HepG2 (cell line): ENCODE measurements around the gene GLRX5. TPM values are rescaled to one million over a fixed set of nuclear protein-coding genes. Genes with fewer than 3 reads are reported as not detected.

ENCODE experiments used
- ASH2L ChIP-seq: fragments of 300-600, 200-600 bp; sonication (generic); IDR thresholded peaks from 2 replicates; pipeline ENCODE4 v1.7.0; 2017; ENCODE audit warnings: low read depth, mild to moderate bottlenecking, moderate library complexity, mixed read lengths, low read length; ENCODE audit not compliant: insufficient read length
- FOSL1 ChIP-seq: sonication (generic); formaldehyde crosslinking; IDR thresholded peaks from 2 replicates; pipeline ENCODE4 v1.9.0; 2021; ENCODE audit warnings: missing genetic modification reagents, borderline replicate concordance
- FUBP1 ChIP-seq: sonication (generic); formaldehyde crosslinking; IDR thresholded peaks from 2 replicates; pipeline ENCODE4 v1.5.1; 2020; ENCODE audit warnings: missing genetic modification reagents, mild to moderate bottlenecking, borderline replicate concordance
- IRX3 ChIP-seq: sonication (generic); formaldehyde crosslinking; IDR thresholded peaks from 2 replicates; pipeline ENCODE4 v1.8.1; 2023; ENCODE audit warnings: mild to moderate bottlenecking, low read depth, missing genetic modification reagents, borderline replicate concordance
- MED8 ChIP-seq: sonication (generic); formaldehyde crosslinking; IDR thresholded peaks from 2 replicates; pipeline ENCODE4 v1.8.1; 2023; ENCODE audit warnings: mild to moderate bottlenecking, missing genetic modification reagents; ENCODE audit not compliant: insufficient replicate concordance
- POGK ChIP-seq: sonication (generic); formaldehyde crosslinking; conservative IDR thresholded peaks from 2 replicates; pipeline ENCODE4 v1.8.0; 2022; ENCODE audit warnings: mild to moderate bottlenecking, moderate library complexity, missing genetic modification reagents
- RXRB ChIP-seq: IDR thresholded peaks from 2 replicates; pipeline ENCODE4 v1.6.1; 2016; ENCODE audit warnings: borderline replicate concordance, missing genetic modification reagents, missing compliant biosample characterization
- TIGD3 ChIP-seq: sonication (generic); formaldehyde crosslinking; IDR thresholded peaks from 2 replicates; pipeline ENCODE4 v1.5.1; 2020; ENCODE audit warnings: mild to moderate bottlenecking, missing genetic modification reagents, borderline replicate concordance
- U2AF1 ChIP-seq: fragments of 200-400 bp; formaldehyde crosslinking; optimal IDR thresholded peaks from 2 replicates; pipeline ENCODE3; 2017; ENCODE audit warnings: mild to moderate bottlenecking, low read depth, low read length
- ZKSCAN1 ChIP-seq: fragments of 150-350 bp; IDR thresholded peaks from 2 replicates; pipeline ENCODE4 v1.6.1; 2014; ENCODE audit warnings: low read length
- ZNF766 ChIP-seq: sonication (generic); formaldehyde crosslinking; IDR thresholded peaks from 2 replicates; pipeline ENCODE4 v1.5.0; 2020; ENCODE audit warnings: missing genetic modification reagents, borderline replicate concordance
- polyA plus RNA-seq, 8 experiments: library from polyadenylated mRNA; depleted of rRNA in 3 of 8; stranded (reverse) in 7 of 8; unstranded in 1 of 8; fragments of >200 nt; fragmentation: Illumina TruSeq in 4 of 8; extraction: Trizol in 4 of 8; gene quantifications; 2 replicates each; pipeline versions ENCODE4 v1.2.1 to v1.2.3, GENCODE V29; 2011 to 2016; ENCODE audit warnings: low read depth in 4 of 8, missing spikeins in 1 of 8, mixed read lengths in 1 of 8; ENCODE audit not compliant: insufficient read depth in 1 of 8
- total RNA-seq, 5 experiments: library from RNA; depleted of rRNA; stranded (reverse); fragments of >200 nt; fragmentation: Illumina TruSeq; extraction: Trizol; gene quantifications; 2 replicates each; pipeline ENCODE4 v1.2.3, GENCODE V29; 2016; ENCODE audit warnings: low read depth in 1 of 5
- TF ChIP-seq, protein P1 (sequence below): sonication (generic); formaldehyde crosslinking; IDR thresholded peaks from 2 replicates; pipeline ENCODE4 v1.5.0; 2020; ENCODE audit warnings: mild to moderate bottlenecking, missing genetic modification reagents, borderline replicate concordance

The GLRX5 gene
- total and polyA plus RNA-seq, 2 of the 13 experiments (the other 11 are each of a cell fraction or from before 2014, with no cell fraction given): 122 to 146 TPM

DNA sequence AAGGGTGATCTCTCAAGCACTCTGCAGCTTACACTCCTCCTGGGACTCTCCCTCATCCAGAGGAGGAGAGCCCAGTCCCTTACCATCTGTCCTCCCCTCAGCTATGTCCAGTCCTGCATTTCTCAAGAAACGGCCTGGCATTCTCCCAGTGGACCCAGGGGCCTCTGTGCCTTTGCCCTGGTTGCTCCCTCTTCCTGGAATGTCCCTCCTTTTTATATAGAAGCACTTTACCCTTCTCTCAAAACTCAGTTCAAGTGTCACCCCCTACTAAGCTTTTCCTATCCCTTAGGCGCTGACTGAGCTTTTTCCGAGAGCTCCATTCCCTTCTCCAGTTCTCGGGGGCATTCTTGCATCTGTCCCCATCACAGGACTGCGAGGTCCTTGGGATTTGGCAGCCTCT, 8.9 kb upstream of the GLRX5 start (continued):
- TF ChIP-seq, protein P1, sequence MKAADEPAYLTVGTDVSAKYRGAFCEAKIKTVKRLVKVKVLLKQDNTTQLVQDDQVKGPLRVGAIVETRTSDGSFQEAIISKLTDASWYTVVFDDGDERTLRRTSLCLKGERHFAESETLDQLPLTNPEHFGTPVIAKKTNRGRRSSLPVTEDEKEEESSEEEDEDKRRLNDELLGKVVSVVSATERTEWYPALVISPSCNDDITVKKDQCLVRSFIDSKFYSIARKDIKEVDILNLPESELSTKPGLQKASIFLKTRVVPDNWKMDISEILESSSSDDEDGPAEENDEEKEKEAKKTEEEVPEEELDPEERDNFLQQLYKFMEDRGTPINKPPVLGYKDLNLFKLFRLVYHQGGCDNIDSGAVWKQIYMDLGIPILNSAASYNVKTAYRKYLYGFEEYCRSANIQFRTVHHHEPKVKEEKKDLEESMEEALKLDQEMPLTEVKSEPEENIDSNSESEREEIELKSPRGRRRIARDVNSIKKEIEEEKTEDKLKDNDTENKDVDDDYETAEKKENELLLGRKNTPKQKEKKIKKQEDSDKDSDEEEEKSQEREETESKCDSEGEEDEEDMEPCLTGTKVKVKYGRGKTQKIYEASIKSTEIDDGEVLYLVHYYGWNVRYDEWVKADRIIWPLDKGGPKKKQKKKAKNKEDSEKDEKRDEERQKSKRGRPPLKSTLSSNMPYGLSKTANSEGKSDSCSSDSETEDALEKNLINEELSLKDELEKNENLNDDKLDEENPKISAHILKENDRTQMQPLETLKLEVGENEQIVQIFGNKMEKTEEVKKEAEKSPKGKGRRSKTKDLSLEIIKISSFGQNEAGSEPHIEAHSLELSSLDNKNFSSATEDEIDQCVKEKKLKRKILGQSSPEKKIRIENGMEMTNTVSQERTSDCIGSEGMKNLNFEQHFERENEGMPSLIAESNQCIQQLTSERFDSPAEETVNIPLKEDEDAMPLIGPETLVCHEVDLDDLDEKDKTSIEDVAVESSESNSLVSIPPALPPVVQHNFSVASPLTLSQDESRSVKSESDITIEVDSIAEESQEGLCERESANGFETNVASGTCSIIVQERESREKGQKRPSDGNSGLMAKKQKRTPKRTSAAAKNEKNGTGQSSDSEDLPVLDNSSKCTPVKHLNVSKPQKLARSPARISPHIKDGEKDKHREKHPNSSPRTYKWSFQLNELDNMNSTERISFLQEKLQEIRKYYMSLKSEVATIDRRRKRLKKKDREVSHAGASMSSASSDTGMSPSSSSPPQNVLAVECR: no peak
- TF ChIP-seq U2AF1 (no peak), FOSL1 (CRISPR knock-in tag) (no peak), ZKSCAN1 (no peak), ZNF766 (CRISPR knock-in tag) (no peak), ASH2L (no peak), MED8 (CRISPR knock-in tag) (no peak), TIGD3 (CRISPR knock-in tag) (no peak), RXRB (no peak), FUBP1 (no peak), IRX3 (no peak), POGK (CRISPR knock-in tag) (no peak)
- TF ChIP-seq, all 625 proteins: peak for 5
